Measurements from ENCODE around the gene USH1C.

USH1C gene

GRCh38 chr11:17515443-17516176 is 28.6 kb downstream of the USH1C start:
- DNase-seq: no peak
- intact Hi-C loops (cut with DNase I): no loop called here

- intact Hi-C loops (cut with DNase I): no loop called here
- peak in 1 of 42 donors; percentile 36 for DNase-seq
These were observed 29.7 kb downstream of the USH1C start for GRCh38 chr11:17514476-17514875.

- DNase-seq: no peak
- intact Hi-C loops (cut with DNase I): no loop called here
These were observed 30.4 kb downstream of the USH1C start for GRCh38 chr11:17513853-17514252.

DNA sequence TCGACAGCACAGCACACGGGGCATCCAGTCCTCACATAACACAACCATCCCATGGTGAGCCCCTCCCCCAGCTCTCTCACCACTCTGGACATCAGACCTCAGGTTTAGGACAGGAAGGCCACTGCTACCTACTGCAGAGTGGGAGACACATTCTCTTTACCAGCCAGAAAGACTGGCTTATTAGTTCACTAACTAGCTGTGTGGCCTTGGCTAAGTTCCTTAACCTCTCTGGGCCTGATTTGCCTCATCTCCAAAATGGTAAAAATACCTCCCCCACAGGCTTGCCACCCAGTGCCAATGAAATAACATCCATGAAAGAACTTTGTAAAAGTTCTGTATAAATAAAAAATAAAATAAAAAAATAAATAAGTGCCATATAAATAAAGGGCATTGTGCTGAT is 32.1 kb downstream of the USH1C start:
- intact Hi-C loops (cut with DNase I): no loop called here
- DNase-seq: no peak

DNA sequence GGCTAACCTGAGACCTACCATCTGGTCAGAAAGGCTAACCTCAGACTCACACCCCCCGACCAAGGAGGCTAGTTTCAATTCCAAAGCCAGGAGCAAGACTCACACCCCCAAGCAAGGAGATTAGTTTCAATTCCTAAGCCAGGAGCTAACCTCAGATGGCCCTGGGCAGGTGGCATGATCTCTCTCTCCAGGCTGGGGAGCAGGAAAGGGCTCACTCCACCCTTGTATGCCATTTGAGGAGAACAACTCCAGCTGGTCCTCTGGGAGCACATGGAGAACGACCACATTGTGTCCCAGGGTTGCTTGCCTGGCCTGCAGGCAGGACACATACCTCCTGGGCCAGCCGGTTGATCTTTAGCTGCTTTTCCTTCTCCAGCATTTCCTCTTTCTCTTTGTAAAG is 32.6 kb downstream of the USH1C start:
- intact Hi-C loops (cut with DNase I): no loop called here
- DNase-seq: no peak

DNA sequence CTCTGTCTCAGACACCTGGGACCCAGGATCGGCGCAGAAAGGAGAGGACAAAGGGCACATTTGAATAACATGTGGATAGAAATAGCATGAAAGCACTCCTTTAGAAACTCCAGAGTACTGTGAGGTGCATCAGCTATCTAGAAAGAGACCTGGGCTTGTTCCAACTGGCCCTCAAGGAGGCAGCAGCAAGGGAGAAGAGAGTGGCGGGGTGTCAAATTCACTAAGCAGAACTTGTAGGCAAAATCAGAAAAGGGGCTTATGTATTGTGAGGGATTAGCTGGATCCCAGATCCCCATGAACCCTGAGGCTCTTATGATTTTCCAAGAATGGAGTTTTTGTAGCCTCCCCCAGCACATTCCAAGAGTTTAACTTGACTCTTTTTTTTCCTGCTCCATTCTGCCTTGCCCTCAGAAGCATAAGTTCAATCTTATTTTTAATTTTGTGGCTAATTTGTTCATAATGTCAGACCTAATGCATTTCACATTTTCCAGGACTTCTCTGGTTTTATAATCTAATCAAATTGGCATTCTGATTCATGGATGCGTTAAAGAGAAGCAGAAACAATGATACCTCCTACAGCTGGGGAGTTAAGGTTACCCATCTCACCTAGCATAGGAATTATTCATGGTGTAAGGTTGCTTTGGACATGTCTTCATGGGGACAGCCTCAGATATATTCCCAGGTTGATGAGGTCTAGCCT is 33.6 kb downstream of the USH1C start:
- no peak for DNase-seq
- intact Hi-C loops (cut with DNase I): no loop called here

GRCh38 chr11:17508791-17509190 is 35.4 kb downstream of the USH1C start:
- DNase-seq: no peak
- intact Hi-C loops (cut with DNase I): no loop called here

- no peak for DNase-seq
- intact Hi-C loops (cut with DNase I): no loop called here
These were observed 35.9 kb downstream of the USH1C start for GRCh38 chr11:17508306-17508705.

- intact Hi-C loops (cut with DNase I): no loop called here
- no peak for DNase-seq
These were observed 36.4 kb downstream of the USH1C start for GRCh38 chr11:17507773-17508172.

GRCh38 chr11:17506942-17507341 is 37.3 kb downstream of the USH1C start:
- DNase-seq: no peak
- intact Hi-C loops (cut with DNase I): no loop called here

DNA sequence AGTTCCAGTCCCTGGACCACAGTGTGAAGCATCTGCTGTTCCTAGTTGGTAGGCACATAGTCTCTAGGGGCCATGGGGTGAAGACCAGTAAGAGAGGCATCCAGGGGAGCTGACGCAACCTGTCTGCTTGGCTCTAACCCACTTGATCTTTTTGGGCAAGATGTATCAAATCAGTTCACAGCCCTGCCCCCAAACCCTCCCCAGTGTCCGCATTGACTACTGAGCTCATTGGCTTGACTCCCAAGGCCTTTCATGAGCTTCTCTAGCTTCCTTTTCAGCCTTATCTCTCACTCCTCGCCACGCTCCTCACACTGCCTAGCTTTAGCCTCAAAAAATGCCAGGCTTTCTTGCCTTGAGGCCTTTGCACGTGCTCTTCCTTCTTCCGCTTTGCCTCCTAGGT is 37.9 kb downstream of the USH1C start:
- DNase-seq: no peak
- intact Hi-C loops (cut with DNase I): no loop called here

- DNase-seq: no peak
- intact Hi-C loops (cut with DNase I): loop anchor here (2.0 kb wide), 1 partner anchor 120 kb away; no protein-coding TSS in a partner anchor
These were observed 39.1 kb downstream of the USH1C start for GRCh38 chr11:17505146-17505545.

GRCh38 chr11:17504330-17505107 is 39.7 kb downstream of the USH1C start:
- peak; percentile 73 to 91 (median 84) for DNase-seq
- intact Hi-C loops (cut with DNase I): loop anchor here (2.0 kb wide), 1 partner anchor 120 kb away; no protein-coding TSS in a partner anchor

GRCh38 chr11:17502630-17503029 is 41.6 kb downstream of the USH1C start:
- no peak for DNase-seq
- intact Hi-C loops (cut with DNase I): no loop called here

GRCh38 chr11:17500673-17501072 is 43.5 kb downstream of the USH1C start:
- intact Hi-C loops (cut with DNase I): no loop called here
- no peak for DNase-seq

GRCh38 chr11:17498475-17498874 is 45.7 kb downstream of the USH1C start:
- intact Hi-C loops (cut with DNase I): no loop called here
- DNase-seq: no peak

GRCh38 chr11:17498058-17498457 is 46.2 kb downstream of the USH1C start:
- no peak for DNase-seq
- intact Hi-C loops (cut with DNase I): no loop called here

GRCh38 chr11:17496406-17496805 is 47.8 kb downstream of the USH1C start:
- no peak for DNase-seq
- intact Hi-C loops (cut with DNase I): no loop called here

GRCh38 chr11:17494019-17494418 is 50.2 kb downstream of the USH1C start:
- no peak for DNase-seq

GRCh38 chr11:17490938-17491337 is 53.3 kb downstream of the USH1C start:
- DNase-seq: no peak
- intact Hi-C loops (cut with DNase I): no loop called here

More at GRCh38 chr11:17494019-17494418, 50.2 kb downstream of the USH1C start:
- intact Hi-C loops (cut with DNase I): no loop called here
